Kasumi-1 (cell line): ENCODE measurements around the gene FOLR1.
"Not testable (repeated sequence)": the region's sequence is repeated elsewhere in the genome, so short reads cannot be mapped to it uniquely, and the experiment has no call there.

ENCODE experiments used
- DNase-seq, 2 experiments: peaks; one replicate each; lab custom pipeline; 2025; lab: John Stamatoyannopoulos, UW

The FOLR1 gene

GRCh38 chr11:72191961-72192381 lies at the start of gene FOLR1:
Gene FOLR1 (plus strand): TSS chr11:72192140. CDS start chr11:72192174, 34 bp downstream.
- no peak for DNase-seq

GRCh38 chr11:72142543-72142942 lies 49.4 kb upstream of the FOLR1 start:
- not testable (repeated sequence) for DNase-seq

GRCh38 chr11:72144807-72145565 lies 47.0 kb upstream of the FOLR1 start:
- DNase-seq, result no peak

- no peak for DNase-seq
These were observed 45.3 kb upstream of the FOLR1 start for GRCh38 chr11:72146625-72147024.

- no peak for DNase-seq
These were observed 41.1 kb upstream of the FOLR1 start for GRCh38 chr11:72150882-72151281.

- not testable (repeated sequence) for DNase-seq
These were observed 38.1 kb upstream of the FOLR1 start for GRCh38 chr11:72153874-72154273.

- DNase-seq, result no peak
These were observed 37.1 kb upstream of the FOLR1 start for GRCh38 chr11:72154816-72155215.

- DNase-seq, result no peak
These were observed 36.2 kb upstream of the FOLR1 start for GRCh38 chr11:72155751-72156150.

GRCh38 chr11:72157131-72157530 lies 34.8 kb upstream of the FOLR1 start:
- DNase-seq, result no peak

- no peak for DNase-seq
These were observed 31.6 kb upstream of the FOLR1 start for GRCh38 chr11:72160319-72160718.

- DNase-seq, result no peak
These were observed 28.9 kb upstream of the FOLR1 start for GRCh38 chr11:72162891-72163492.

- not testable (repeated sequence) for DNase-seq
These were observed 27.8 kb upstream of the FOLR1 start for GRCh38 chr11:72164187-72164586.

GRCh38 chr11:72169046-72169555 lies 22.8 kb upstream of the FOLR1 start:
- DNase-seq, result not testable (repeated sequence)

- not testable (repeated sequence) for DNase-seq
These were observed 22.2 kb upstream of the FOLR1 start for GRCh38 chr11:72169754-72170153.

- DNase-seq, result not testable (repeated sequence)
These were observed 19.9 kb upstream of the FOLR1 start for GRCh38 chr11:72172043-72172442.

GRCh38 chr11:72173291-72173690 lies 18.6 kb upstream of the FOLR1 start:
- no peak for DNase-seq

- DNase-seq, result no peak
These were observed 17.5 kb upstream of the FOLR1 start for GRCh38 chr11:72174302-72175070.

GRCh38 chr11:72177656-72178055 lies 14.3 kb upstream of the FOLR1 start:
- DNase-seq, result no peak

GRCh38 chr11:72179049-72179803 lies 12.7 kb upstream of the FOLR1 start:
- DNase-seq, result no peak

GRCh38 chr11:72179804-72180396 lies 12.0 kb upstream of the FOLR1 start:
- no peak for DNase-seq

GRCh38 chr11:72180892-72181552 lies 10.9 kb upstream of the FOLR1 start:
- not testable (repeated sequence) for DNase-seq
